MM.1S (cell line): ENCODE results near the gene KIF18B.

Source experiments
- EZH2phosphoT487 ChIP-seq: fragments of 300-600 bp; sonication (generic); IDR thresholded peaks from 2 replicates; pipeline ENCODE4 v1.6.1; 2018; ENCODE audit warnings: antibody characterized with exemption, low read length
- TF ChIP-seq, protein P1 (sequence below): fragments of 300-600 bp; sonication (generic); IDR thresholded peaks from 2 replicates; pipeline ENCODE4 v1.5.1; 2016; ENCODE audit warnings: antibody characterized with exemption, low read length, mixed read lengths

GRCh38 chr17:44996304-44996703 is 48.7 kb upstream of the KIF18B start:
- TF ChIP-seq EZH2phosphoT487: no peak
- TF ChIP-seq, protein P1, sequence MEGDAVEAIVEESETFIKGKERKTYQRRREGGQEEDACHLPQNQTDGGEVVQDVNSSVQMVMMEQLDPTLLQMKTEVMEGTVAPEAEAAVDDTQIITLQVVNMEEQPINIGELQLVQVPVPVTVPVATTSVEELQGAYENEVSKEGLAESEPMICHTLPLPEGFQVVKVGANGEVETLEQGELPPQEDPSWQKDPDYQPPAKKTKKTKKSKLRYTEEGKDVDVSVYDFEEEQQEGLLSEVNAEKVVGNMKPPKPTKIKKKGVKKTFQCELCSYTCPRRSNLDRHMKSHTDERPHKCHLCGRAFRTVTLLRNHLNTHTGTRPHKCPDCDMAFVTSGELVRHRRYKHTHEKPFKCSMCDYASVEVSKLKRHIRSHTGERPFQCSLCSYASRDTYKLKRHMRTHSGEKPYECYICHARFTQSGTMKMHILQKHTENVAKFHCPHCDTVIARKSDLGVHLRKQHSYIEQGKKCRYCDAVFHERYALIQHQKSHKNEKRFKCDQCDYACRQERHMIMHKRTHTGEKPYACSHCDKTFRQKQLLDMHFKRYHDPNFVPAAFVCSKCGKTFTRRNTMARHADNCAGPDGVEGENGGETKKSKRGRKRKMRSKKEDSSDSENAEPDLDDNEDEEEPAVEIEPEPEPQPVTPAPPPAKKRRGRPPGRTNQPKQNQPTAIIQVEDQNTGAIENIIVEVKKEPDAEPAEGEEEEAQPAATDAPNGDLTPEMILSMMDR: no peak
